Nephron (organoid): ENCODE data around the gene DHRS7B.
"Not testable (repeated sequence)": the region's sequence is repeated elsewhere in the genome, so short reads cannot be mapped to it uniquely, and the experiment has no call there.

ENCODE experiments used
- H3K27ac Mint-ChIP-seq, 3 experiments: 2 replicates each; pipeline ENCODE4 v1.8.0; 2020; ENCODE audit warnings: mixed read lengths in 3 of 3, mild to moderate bottlenecking in 2 of 3, moderate library complexity in 1 of 3
- H3K27me3 Mint-ChIP-seq: 2 replicates; pipeline ENCODE4 v1.8.0; 2021; ENCODE audit warnings: low read depth, mild to moderate bottlenecking, moderate library complexity, mixed read lengths
- H3K36me3 Mint-ChIP-seq: 2 replicates; pipeline ENCODE4 v1.8.0; 2020; ENCODE audit warnings: low read depth, mixed read lengths
- H3K4me1 Mint-ChIP-seq: 2 replicates; pipeline ENCODE4 v1.8.0; 2020; ENCODE audit warnings: mixed read lengths
- H3K4me3 Mint-ChIP-seq, 3 experiments: 2 replicates each; pipeline ENCODE4 v1.8.0; 2020; ENCODE audit warnings: mild to moderate bottlenecking in 3 of 3, mixed read lengths in 3 of 3, moderate library complexity in 2 of 3
- H3K9me3 Mint-ChIP-seq: 2 replicates; pipeline ENCODE4 v1.8.0; 2020; ENCODE audit warnings: mixed read lengths
- TF ChIP-seq, protein P1 (sequence below), 3 experiments: fragments of 200-600 bp; sonication (generic); IDR thresholded peaks; one replicate each; pipeline ENCODE4 v1.5.0; 2021; ENCODE audit warnings: antibody characterized with exemption in 3 of 3; ENCODE audit not compliant: unreplicated experiment in 3 of 3

Gene DHRS7B

DNA sequence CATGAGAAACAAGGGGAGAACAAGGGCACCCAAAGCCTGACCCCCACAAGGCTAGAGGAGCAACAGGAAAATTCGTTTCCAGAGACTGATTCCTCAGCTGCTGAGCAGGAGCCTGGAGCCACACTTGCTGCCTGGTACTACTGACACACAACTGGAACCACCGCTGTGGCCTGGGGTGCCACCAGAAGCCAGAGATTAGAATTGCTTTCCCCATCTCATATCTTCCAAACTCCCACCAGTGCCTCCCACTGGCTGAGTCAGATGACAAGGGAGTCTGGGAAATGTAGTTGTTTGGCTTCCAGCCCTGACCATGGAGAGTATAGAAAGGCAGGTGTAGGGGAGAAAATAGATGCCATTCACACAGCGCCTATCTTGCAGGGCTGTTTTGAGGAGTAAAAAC is 91.3 kb downstream of the DHRS7B start:
- Mint-ChIP-seq H3K27ac (no peak overlapping the region), H3K36me3 (peaks cover 13% of the 10 kb centered on the region), H3K9me3 (no peaks in the 10 kb centered on the region), H3K4me3 (no peak overlapping the region), H3K4me1 (peaks cover 31% of the 10 kb centered on the region), H3K27me3 (no peaks in the 10 kb centered on the region)
- TF ChIP-seq, protein P1, sequence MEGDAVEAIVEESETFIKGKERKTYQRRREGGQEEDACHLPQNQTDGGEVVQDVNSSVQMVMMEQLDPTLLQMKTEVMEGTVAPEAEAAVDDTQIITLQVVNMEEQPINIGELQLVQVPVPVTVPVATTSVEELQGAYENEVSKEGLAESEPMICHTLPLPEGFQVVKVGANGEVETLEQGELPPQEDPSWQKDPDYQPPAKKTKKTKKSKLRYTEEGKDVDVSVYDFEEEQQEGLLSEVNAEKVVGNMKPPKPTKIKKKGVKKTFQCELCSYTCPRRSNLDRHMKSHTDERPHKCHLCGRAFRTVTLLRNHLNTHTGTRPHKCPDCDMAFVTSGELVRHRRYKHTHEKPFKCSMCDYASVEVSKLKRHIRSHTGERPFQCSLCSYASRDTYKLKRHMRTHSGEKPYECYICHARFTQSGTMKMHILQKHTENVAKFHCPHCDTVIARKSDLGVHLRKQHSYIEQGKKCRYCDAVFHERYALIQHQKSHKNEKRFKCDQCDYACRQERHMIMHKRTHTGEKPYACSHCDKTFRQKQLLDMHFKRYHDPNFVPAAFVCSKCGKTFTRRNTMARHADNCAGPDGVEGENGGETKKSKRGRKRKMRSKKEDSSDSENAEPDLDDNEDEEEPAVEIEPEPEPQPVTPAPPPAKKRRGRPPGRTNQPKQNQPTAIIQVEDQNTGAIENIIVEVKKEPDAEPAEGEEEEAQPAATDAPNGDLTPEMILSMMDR (IDR thresholded peaks at IDR 0.05; ENCODE audit: unreplicated experiment in 3 of 3): no peak

- peaks cover 27% of the 10 kb centered on the region for H3K4me1 Mint-ChIP-seq
- peak overlapping the region; percentile 10 to 78 (median 66) for H3K27ac Mint-ChIP-seq
- H3K27me3 Mint-ChIP-seq: no peaks in the 10 kb centered on the region
- TF ChIP-seq, protein P1 (IDR thresholded peaks at IDR 0.05; ENCODE audit: unreplicated experiment in 3 of 3): no peak
- no peaks in the 10 kb centered on the region for H3K9me3 Mint-ChIP-seq
- peak overlapping the region in 1 of 3 experiments; percentile 14 for H3K4me3 Mint-ChIP-seq
- peaks cover 13% of the 10 kb centered on the region for H3K36me3 Mint-ChIP-seq
These were observed 92.1 kb downstream of the DHRS7B start for GRCh38 chr17:21218831-21219380.

GRCh38 chr17:21223086-21223485 is 96.3 kb downstream of the DHRS7B start:
- no peak overlapping the region for H3K27ac Mint-ChIP-seq
- peaks cover 13% of the 10 kb centered on the region for H3K36me3 Mint-ChIP-seq
- H3K4me3 Mint-ChIP-seq: no peak overlapping the region
- no peaks in the 10 kb centered on the region for H3K9me3 Mint-ChIP-seq
- H3K27me3 Mint-ChIP-seq: no peaks in the 10 kb centered on the region
- TF ChIP-seq, protein P1 (IDR thresholded peaks at IDR 0.05; ENCODE audit: unreplicated experiment in 3 of 3): no peak
- peaks cover 8% of the 10 kb centered on the region for H3K4me1 Mint-ChIP-seq

DNA sequence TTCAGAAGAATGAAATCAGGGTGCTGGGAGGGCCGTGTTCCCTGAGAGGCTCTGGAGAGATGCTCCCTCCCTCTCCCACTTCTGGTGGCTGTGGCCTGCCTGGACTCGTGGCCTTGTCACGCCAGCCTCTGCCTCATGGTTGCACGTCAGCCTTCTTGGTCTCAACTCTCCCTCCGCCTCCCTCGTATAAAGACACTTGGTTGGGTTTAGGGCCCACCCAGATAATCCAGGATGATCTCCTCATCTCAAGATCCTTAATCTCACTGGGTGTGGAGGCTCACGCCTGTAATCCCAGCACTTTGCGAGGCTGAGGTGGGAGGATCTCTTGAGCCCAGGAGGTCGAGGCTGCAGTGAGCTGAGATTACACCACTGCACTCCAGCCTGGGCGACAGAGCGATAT is 100.5 kb downstream of the DHRS7B start:
- not testable (repeated sequence) for H3K36me3 Mint-ChIP-seq, H3K27me3 Mint-ChIP-seq, H3K9me3 Mint-ChIP-seq, H3K4me1 Mint-ChIP-seq, H3K27ac Mint-ChIP-seq, H3K4me3 Mint-ChIP-seq

DNA sequence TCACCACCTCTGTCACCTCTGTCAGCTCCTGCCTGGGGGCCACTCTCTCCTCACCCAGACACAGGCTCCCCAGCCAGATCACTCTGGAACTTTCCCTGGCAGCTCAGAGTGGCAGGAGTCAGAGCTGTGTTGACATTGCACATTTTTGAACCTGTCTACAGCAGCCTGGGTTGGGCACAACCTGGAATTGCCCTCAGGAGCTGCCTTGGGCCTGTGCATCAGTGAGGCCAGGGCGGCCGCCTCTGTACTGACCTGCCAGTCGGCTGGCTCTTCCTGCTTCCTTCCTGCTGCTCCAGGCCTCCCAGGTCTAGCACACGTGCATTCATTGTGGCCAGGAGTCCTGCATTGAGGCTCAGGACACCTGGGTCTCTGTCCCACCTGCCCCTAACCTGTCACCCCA is 101.3 kb downstream of the DHRS7B start:
- Mint-ChIP-seq H3K9me3 (peaks cover 6% of the 10 kb centered on the region), H3K27ac (no peak overlapping the region), H3K4me1 (no peaks in the 10 kb centered on the region), H3K27me3 (peaks cover 3% of the 10 kb centered on the region), H3K36me3 (peaks cover 4% of the 10 kb centered on the region), H3K4me3 (no peak overlapping the region)
- TF ChIP-seq, protein P1 (IDR thresholded peaks at IDR 0.05; ENCODE audit: unreplicated experiment in 3 of 3): no peak

GRCh38 chr17:21228845-21229244 is 102.1 kb downstream of the DHRS7B start:
- TF ChIP-seq, protein P1 (IDR thresholded peaks at IDR 0.05; ENCODE audit: unreplicated experiment in 3 of 3): no peak
- Mint-ChIP-seq H3K27me3 (peaks cover 3% of the 10 kb centered on the region), H3K4me1 (no peaks in the 10 kb centered on the region), H3K27ac (no peak overlapping the region), H3K36me3 (peaks cover 4% of the 10 kb centered on the region), H3K4me3 (no peak overlapping the region), H3K9me3 (peaks cover 6% of the 10 kb centered on the region)
